ENCODE results near the gene EFCAB14. TPM values are rescaled to one million over a fixed set of nuclear protein-coding genes. Genes with fewer than 3 reads are reported as not detected.
A peak's percentile ranks its signal among the peaks of the same experiment; 100 is the strongest.
"Not testable (repeated sequence)": the region's sequence is repeated elsewhere in the genome, so short reads cannot be mapped to it uniquely, and the experiment has no call there.

Gene EFCAB14
- total RNA-seq, 1 donor from 2014 or later = 64.6 TPM

- Mint-ChIP-seq H3K27ac (no peak overlapping the region), H3K4me1 (ENCODE audit: unreplicated experiment) (no peaks in the 10 kb centered on the region), H3K4me3 (no peak overlapping the region), H3K36me3 (peaks cover 27% of the 10 kb centered on the region), H3K27me3 (no peaks in the 10 kb centered on the region), H3K9me3 (no peaks in the 10 kb centered on the region)
- DNase-seq (ENCODE audit: extremely low spot score, unreplicated experiment) = no peak
- TF ChIP-seq CTCF (conservative IDR thresholded peaks at IDR 0.05) = no peak
Measured at GRCh38 chr1:46703927-46704641, 14.8 kb downstream of the EFCAB14 start.

GRCh38 chr1:46699666-46700065 lies 19.2 kb downstream of the EFCAB14 start:
- H3K4me1 Mint-ChIP-seq (ENCODE audit: unreplicated experiment) = no peaks in the 10 kb centered on the region
- no peak overlapping the region for H3K27ac Mint-ChIP-seq
- peaks cover 36% of the 10 kb centered on the region for H3K36me3 Mint-ChIP-seq
- no peaks in the 10 kb centered on the region for H3K9me3 Mint-ChIP-seq
- DNase-seq (ENCODE audit: extremely low spot score, unreplicated experiment) = no peak
- H3K27me3 Mint-ChIP-seq = no peaks in the 10 kb centered on the region
- no peak for TF ChIP-seq CTCF (conservative IDR thresholded peaks at IDR 0.05)
- H3K4me3 Mint-ChIP-seq = no peak overlapping the region

GRCh38 chr1:46697053-46697452 lies 21.9 kb downstream of the EFCAB14 start:
- H3K27ac Mint-ChIP-seq = no peak overlapping the region
- DNase-seq (ENCODE audit: extremely low spot score, unreplicated experiment) = no peak
- H3K36me3 Mint-ChIP-seq = peaks cover 29% of the 10 kb centered on the region
- peaks cover 4% of the 10 kb centered on the region for H3K4me1 Mint-ChIP-seq (ENCODE audit: unreplicated experiment)
- H3K27me3 Mint-ChIP-seq = no peaks in the 10 kb centered on the region
- H3K9me3 Mint-ChIP-seq = no peaks in the 10 kb centered on the region
- H3K4me3 Mint-ChIP-seq = no peak overlapping the region
- no peak for TF ChIP-seq CTCF (conservative IDR thresholded peaks at IDR 0.05)

GRCh38 chr1:46694676-46695075 lies 24.2 kb downstream of the EFCAB14 start:
- not testable (repeated sequence) for H3K27me3 Mint-ChIP-seq; H3K27ac Mint-ChIP-seq; H3K4me3 Mint-ChIP-seq; DNase-seq (ENCODE audit: extremely low spot score, unreplicated experiment); H3K9me3 Mint-ChIP-seq; H3K4me1 Mint-ChIP-seq (ENCODE audit: unreplicated experiment)
- peaks cover 40% of the 10 kb centered on the region for H3K36me3 Mint-ChIP-seq

- Mint-ChIP-seq H3K4me1 (ENCODE audit: unreplicated experiment) (peaks cover 12% of the 10 kb centered on the region), H3K36me3 (peaks cover 35% of the 10 kb centered on the region), H3K27me3 (no peaks in the 10 kb centered on the region), H3K9me3 (no peaks in the 10 kb centered on the region), H3K27ac (no peak overlapping the region), H3K4me3 (no peak overlapping the region)
- peak; percentile 11 for TF ChIP-seq CTCF (conservative IDR thresholded peaks at IDR 0.05)
- DNase-seq (ENCODE audit: extremely low spot score, unreplicated experiment) = no peak
Measured at GRCh38 chr1:46692811-46693770, 25.8 kb downstream of the EFCAB14 start.

Measured in type B pancreatic cell (in vitro differentiated cells).